ENCODE results near the gene PCNX3. TPM values are rescaled to one million over a fixed set of nuclear protein-coding genes. Genes with fewer than 3 reads are reported as not detected.
"Not testable (repeated sequence)": the region's sequence is repeated elsewhere in the genome, so short reads cannot be mapped to it uniquely, and the experiment has no call there.

PCNX3 gene
- polyA plus RNA-seq, 1 donor (not counting 4 experiments of a cell fraction or from before 2014, with no cell fraction given) = 6.1 TPM

DNA sequence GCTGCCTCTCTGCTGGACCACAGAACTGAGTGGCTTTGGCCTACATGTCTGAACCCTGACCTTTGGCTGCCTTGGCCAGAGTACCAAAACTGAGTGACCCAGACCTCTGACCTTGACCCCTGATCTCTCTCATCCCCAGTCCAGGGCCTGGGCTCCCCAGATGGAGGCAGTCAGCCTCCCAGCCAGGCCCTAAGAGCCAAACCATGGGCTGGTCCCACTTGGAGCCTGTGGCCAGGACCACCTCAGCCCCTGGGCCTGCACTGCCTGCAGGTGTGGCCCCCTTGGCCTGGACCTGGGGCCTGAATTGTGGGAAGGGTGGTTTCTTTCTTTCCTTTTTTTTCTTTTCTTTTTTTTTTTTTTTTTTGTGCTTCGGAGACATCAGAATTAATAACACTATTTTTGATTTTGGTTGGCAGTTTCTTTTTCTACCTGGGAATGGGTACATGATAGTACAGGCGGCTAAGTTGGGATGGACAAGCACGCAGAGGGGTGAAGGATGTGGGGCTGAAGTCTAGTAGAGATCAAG lies 21.5 kb downstream of the PCNX3 start:
- peaks cover 2% of the 10 kb centered on the region for H3K9me1 ChIP-seq (ENCODE audit: control insufficient read depth, extremely low read depth, insufficient read depth, low read length)
- no peaks in the 10 kb centered on the region for H3K79me2 ChIP-seq (ENCODE audit: control insufficient read depth, insufficient read depth, low read length)
- H3K27me3 ChIP-seq (ENCODE audit: control insufficient read depth, extremely low read depth, insufficient read depth, low read length) = no peaks in the 10 kb centered on the region
- dilution Hi-C loops (cut with MboI; ENCODE audit: extremely low pct_ligation_motif_present, low sequenced_read_pairs) = no loop called here
- H3K27ac ChIP-seq (ENCODE audit: control insufficient read depth, insufficient read depth, low read length) = no peak overlapping the region
- H3K4me3 ChIP-seq (ENCODE audit: control insufficient read depth in 2 of 3, extremely low read depth in 1 of 3, insufficient read depth in 2 of 3, low read depth in 1 of 3, low read length in 3 of 3) = no peak overlapping the region
- DNase-seq (ENCODE audit: low read depth, low spot score) = no peak
- peaks cover 7% of the 10 kb centered on the region for H3K4me1 ChIP-seq (ENCODE audit: control insufficient read depth, extremely low read depth, insufficient read depth, low read length)
- H3K9me3 ChIP-seq (ENCODE audit: control insufficient read depth, low read depth, low read length) = no peaks in the 10 kb centered on the region
- H4K20me1 ChIP-seq (ENCODE audit: control insufficient read depth, extremely low read depth, insufficient read depth, low read length) = peaks cover 4% of the 10 kb centered on the region
- no peak overlapping the region for H3K4me2 ChIP-seq (ENCODE audit: control insufficient read depth, extremely low read depth, insufficient read depth, low read depth, low read length)
- no peak overlapping the region for H3K9ac ChIP-seq (ENCODE audit: control insufficient read depth, extremely low read depth, insufficient read depth, low read length)
- peaks cover 27 to 30% of the 10 kb centered on the region in 2 experiments for H3K36me3 ChIP-seq (ENCODE audit: control insufficient read depth in 2 of 2, extremely low read depth in 1 of 2, insufficient read depth in 2 of 2, low read length in 2 of 2)
- H2AFZ ChIP-seq (ENCODE audit: control insufficient read depth, low read length) = no peak overlapping the region
- TF ChIP-seq EZH2 (IDR thresholded peaks at IDR 0.05; ENCODE audit: low read length) = no peak
- TF ChIP-seq, protein P1, sequence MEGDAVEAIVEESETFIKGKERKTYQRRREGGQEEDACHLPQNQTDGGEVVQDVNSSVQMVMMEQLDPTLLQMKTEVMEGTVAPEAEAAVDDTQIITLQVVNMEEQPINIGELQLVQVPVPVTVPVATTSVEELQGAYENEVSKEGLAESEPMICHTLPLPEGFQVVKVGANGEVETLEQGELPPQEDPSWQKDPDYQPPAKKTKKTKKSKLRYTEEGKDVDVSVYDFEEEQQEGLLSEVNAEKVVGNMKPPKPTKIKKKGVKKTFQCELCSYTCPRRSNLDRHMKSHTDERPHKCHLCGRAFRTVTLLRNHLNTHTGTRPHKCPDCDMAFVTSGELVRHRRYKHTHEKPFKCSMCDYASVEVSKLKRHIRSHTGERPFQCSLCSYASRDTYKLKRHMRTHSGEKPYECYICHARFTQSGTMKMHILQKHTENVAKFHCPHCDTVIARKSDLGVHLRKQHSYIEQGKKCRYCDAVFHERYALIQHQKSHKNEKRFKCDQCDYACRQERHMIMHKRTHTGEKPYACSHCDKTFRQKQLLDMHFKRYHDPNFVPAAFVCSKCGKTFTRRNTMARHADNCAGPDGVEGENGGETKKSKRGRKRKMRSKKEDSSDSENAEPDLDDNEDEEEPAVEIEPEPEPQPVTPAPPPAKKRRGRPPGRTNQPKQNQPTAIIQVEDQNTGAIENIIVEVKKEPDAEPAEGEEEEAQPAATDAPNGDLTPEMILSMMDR (optimal IDR thresholded peaks at IDR 0.05 in 1 of 3, IDR thresholded peaks at IDR 0.05 in 1 of 3, conservative IDR thresholded peaks at IDR 0.05 in 1 of 3; ENCODE audit: extremely low read depth in 1 of 3, insufficient read depth in 2 of 3, low read length in 3 of 3) = no peak
- no peak for FAIRE-seq

DNA sequence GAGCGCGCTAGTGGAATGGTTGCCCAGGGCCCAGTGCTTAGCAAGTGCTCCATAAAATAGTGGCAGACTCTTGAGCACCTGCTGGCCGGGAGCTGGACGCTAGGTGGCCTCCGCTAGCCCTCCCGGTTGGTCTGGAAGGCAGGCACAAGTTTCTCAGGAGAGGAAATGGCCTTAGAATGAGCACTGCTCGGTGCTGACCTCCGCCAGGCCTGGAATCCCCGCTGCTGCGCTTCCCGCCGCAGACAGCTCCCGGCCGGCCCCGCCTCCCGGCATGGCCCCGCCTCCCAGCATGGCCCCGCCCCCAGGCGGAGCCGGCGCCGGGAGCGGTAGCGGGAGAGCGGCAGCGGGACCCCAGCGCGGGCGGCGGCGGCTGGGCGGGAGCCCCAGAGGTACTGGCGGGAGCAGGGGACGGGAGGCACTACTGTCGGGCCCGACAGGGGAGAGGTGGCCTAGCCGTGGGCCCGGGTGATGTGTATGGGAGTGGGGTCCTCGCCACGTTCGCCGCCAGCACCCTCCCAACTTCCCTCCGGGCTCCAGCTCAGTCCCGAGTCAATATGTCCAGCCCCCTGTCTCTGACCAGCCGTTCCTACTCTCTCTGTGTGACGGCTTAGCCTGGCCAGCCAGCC lies 22.3 kb downstream of the PCNX3 start, which contains the start of gene SIPA1:
TSS of gene SIPA1 (plus strand) at position 308 of the 626 bp plus-strand sequence. CDS start 2,821 bp downstream, outside the sequence.
- Histone ChIP-seq H4K20me1 (ENCODE audit: control insufficient read depth, extremely low read depth, insufficient read depth, low read length) (peaks cover 4% of the 10 kb centered on the region), H3K9me3 (ENCODE audit: control insufficient read depth, low read depth, low read length) (no peaks in the 10 kb centered on the region), H3K4me2 (ENCODE audit: control insufficient read depth, extremely low read depth, insufficient read depth, low read depth, low read length) (peak within 1 kb of the TSS; percentile 84), H3K36me3 (ENCODE audit: control insufficient read depth in 2 of 2, extremely low read depth in 1 of 2, insufficient read depth in 2 of 2, low read length in 2 of 2) (peaks cover 27% of the 10 kb centered on the region in 2 experiments), H3K27me3 (ENCODE audit: control insufficient read depth, extremely low read depth, insufficient read depth, low read length) (no peaks in the 10 kb centered on the region), H3K9me1 (ENCODE audit: control insufficient read depth, extremely low read depth, insufficient read depth, low read length) (peaks cover 2% of the 10 kb centered on the region), H2AFZ (ENCODE audit: control insufficient read depth, low read length) (peak within 1 kb of the TSS; percentile 16), H3K79me2 (ENCODE audit: control insufficient read depth, insufficient read depth, low read length) (no peaks in the 10 kb centered on the region), H3K4me1 (ENCODE audit: control insufficient read depth, extremely low read depth, insufficient read depth, low read length) (peaks cover 7% of the 10 kb centered on the region), H3K27ac (ENCODE audit: control insufficient read depth, insufficient read depth, low read length) (peak within 1 kb of the TSS; percentile 47), H3K4me3 (ENCODE audit: control insufficient read depth in 2 of 3, extremely low read depth in 1 of 3, insufficient read depth in 2 of 3, low read depth in 1 of 3, low read length in 3 of 3) (peak within 1 kb of the TSS; percentile 60 to 81 (median 70)), H3K9ac (ENCODE audit: control insufficient read depth, extremely low read depth, insufficient read depth, low read length) (peak within 1 kb of the TSS; percentile 68)
- dilution Hi-C loops (cut with MboI; ENCODE audit: extremely low pct_ligation_motif_present, low sequenced_read_pairs) = no loop called here
- FAIRE-seq (no peak), DNase-seq (ENCODE audit: low read depth, low spot score) (no peak)
- TF ChIP-seq, protein P1 (optimal IDR thresholded peaks at IDR 0.05 in 1 of 3, IDR thresholded peaks at IDR 0.05 in 1 of 3, conservative IDR thresholded peaks at IDR 0.05 in 1 of 3; ENCODE audit: extremely low read depth in 1 of 3, insufficient read depth in 2 of 3, low read length in 3 of 3) = peak in 1 of 3 experiments; percentile 18
- TF ChIP-seq EZH2 (IDR thresholded peaks at IDR 0.05; ENCODE audit: low read length) = no peak

DNA sequence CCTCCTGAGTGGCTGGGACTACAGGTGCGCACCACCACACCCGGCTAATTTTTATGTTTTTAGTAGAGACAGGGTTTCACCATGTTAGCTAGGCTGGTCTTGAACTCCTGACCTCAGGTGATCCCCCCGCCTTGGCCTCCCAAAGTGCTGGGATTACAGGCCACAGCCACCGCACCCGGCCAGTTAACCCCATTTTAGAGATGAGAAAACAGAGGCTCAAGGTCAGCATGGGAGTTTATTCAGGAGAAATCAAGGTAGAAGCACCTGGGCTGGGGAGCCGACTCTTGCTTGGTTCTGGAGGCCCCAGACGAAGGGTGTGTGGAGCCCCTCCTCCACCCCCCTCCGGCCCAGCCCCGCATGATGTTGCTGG lies 23.6 kb downstream of the PCNX3 start:
- H3K9me1 ChIP-seq (ENCODE audit: control insufficient read depth, extremely low read depth, insufficient read depth, low read length); H3K9ac ChIP-seq (ENCODE audit: control insufficient read depth, extremely low read depth, insufficient read depth, low read length); H3K27me3 ChIP-seq (ENCODE audit: control insufficient read depth, extremely low read depth, insufficient read depth, low read length); H3K79me2 ChIP-seq (ENCODE audit: control insufficient read depth, insufficient read depth, low read length); H3K27ac ChIP-seq (ENCODE audit: control insufficient read depth, insufficient read depth, low read length); H3K4me2 ChIP-seq (ENCODE audit: control insufficient read depth, extremely low read depth, insufficient read depth, low read depth, low read length); H3K4me3 ChIP-seq (ENCODE audit: control insufficient read depth in 2 of 3, extremely low read depth in 1 of 3, insufficient read depth in 2 of 3, low read depth in 1 of 3, low read length in 3 of 3); H4K20me1 ChIP-seq (ENCODE audit: control insufficient read depth, extremely low read depth, insufficient read depth, low read length); H2AFZ ChIP-seq (ENCODE audit: control insufficient read depth, low read length); H3K9me3 ChIP-seq (ENCODE audit: control insufficient read depth, low read depth, low read length); DNase-seq (ENCODE audit: low read depth, low spot score); dilution Hi-C loops (cut with MboI; ENCODE audit: extremely low pct_ligation_motif_present, low sequenced_read_pairs); FAIRE-seq: not testable (repeated sequence)
- Histone ChIP-seq H3K36me3 (ENCODE audit: control insufficient read depth in 2 of 2, extremely low read depth in 1 of 2, insufficient read depth in 2 of 2, low read length in 2 of 2) (peaks cover 20 to 23% of the 10 kb centered on the region in 2 experiments), H3K4me1 (ENCODE audit: control insufficient read depth, extremely low read depth, insufficient read depth, low read length) (peaks cover 13% of the 10 kb centered on the region)
